ENCODE data around the gene SLC25A22.

SLC25A22 gene

DNA sequence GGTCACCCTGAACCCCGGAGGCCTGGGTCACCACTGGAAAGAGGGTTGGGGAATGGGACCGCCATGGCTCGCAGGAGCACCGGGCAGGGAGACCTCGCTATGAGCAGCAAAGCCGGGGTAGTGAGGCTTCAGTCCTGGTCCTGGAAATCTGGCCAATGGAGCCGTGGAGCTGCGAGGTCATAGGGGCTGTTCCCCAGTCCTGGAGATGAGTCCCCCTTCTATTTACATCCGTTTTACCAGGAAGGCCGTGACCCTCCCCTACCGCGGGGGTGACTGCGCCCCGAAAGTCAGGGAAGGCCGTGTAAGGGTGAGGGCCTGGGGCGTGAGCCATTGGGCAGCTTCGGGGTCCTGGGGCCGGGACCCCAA is 6.5 kb upstream of the SLC25A22 start:
- in situ Hi-C loops (cut with MboI; ENCODE audit: low sequenced_read_pairs), result no loop called here

- in situ Hi-C loops (cut with MboI; ENCODE audit: low sequenced_read_pairs), result no loop called here
Observed at GRCh38 chr11:803770-804598, 5.9 kb upstream of the SLC25A22 start.

- in situ Hi-C loops (cut with MboI; ENCODE audit: low sequenced_read_pairs), result no loop called here
Observed at GRCh38 chr11:803467-803742, 5.3 kb upstream of the SLC25A22 start.

DNA sequence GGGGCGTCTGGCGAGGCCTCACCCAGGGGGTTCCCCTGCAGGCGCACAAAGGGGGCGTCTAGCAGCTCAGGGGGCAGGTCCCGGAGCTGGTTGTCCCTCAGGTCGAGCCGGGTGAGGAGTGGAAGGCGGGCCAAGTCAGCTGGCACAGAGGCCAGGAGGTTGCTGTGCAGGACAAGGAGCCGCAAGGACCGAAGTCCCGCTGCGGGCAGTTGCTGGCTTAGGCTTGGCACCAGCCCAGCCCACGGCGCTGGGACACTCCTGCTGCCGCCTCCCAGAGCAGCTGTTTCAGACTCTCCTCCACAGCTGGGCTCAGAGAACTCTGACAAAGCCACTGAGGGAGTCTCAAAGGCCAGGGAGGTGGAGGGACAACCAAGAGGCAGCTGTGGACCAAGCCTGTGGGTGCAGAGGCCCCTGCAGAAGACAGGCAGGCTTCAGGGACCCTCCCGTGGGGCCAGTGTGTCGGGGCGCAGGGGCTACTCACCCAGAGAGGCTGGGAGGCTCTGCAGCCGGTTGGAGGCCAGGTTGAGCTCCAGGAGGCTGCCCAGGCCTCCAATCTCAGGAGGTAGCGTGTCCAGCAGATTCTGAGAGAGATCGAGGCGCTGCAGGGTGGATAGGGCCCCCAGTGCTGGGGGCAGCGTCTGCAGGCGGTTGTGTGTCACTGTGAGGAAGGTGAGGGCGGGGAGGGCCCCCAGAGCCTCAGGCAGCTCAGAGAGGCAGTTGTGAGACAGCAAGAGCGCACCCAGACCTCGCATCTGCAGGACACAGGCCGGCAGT is 4.8 kb upstream of the SLC25A22 start:
- in situ Hi-C loops (cut with MboI; ENCODE audit: low sequenced_read_pairs), result no loop called here

DNA sequence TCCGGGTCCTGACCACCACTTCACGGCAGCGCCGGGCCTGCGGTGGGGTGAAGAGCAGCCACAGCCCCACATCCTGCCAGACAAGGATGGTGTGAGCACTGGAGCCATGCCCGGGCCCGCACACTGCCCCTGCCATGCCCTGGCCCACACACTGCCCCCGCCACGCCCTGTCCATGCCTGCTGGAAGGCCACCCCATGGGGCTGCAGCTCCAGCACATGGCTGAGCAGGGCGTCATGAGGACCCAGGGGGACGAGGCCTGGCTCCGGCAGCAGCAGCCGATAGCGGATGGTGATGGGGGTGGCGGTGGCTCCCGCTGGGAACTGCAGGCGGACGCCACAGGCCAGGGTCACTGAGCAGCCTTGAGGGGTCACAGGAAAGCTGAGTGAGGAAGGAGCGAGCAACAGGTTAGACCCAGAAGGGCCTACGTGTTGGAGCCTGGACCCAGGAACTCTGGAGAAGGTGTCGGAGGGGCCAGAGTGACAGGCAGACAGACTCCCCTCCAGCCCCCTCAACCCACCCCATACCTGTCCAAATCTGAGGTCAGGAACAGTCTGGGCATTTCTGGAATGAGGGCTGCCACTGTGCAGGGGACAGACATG is 4.0 kb upstream of the SLC25A22 start:
- in situ Hi-C loops (cut with MboI; ENCODE audit: low sequenced_read_pairs), result no loop called here

GRCh38 chr11:801097-801780 is 3.2 kb upstream of the SLC25A22 start:
- in situ Hi-C loops (cut with MboI; ENCODE audit: low sequenced_read_pairs), result no loop called here

DNA sequence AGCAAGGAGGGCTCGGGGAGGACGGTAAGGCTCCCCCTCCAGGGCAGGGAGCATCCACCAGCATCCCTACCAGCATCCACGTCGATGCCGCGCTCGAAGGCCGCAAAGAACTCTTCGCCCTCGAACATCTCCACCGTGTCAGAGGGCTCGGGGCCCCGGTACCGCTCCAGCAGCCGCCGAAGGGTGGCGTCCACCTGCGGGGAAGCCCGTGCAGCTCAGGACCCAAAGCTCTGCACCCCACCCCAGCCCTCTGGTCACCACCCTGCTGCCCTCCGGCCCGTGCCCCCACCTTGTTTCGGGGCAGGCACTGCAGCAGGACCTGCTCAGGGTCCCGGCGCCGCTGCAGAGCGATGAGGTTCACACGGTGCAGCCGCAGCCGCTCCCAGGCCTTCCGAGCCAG is 2.4 kb upstream of the SLC25A22 start:
- in situ Hi-C loops (cut with MboI; ENCODE audit: low sequenced_read_pairs), result no loop called here

DNA sequence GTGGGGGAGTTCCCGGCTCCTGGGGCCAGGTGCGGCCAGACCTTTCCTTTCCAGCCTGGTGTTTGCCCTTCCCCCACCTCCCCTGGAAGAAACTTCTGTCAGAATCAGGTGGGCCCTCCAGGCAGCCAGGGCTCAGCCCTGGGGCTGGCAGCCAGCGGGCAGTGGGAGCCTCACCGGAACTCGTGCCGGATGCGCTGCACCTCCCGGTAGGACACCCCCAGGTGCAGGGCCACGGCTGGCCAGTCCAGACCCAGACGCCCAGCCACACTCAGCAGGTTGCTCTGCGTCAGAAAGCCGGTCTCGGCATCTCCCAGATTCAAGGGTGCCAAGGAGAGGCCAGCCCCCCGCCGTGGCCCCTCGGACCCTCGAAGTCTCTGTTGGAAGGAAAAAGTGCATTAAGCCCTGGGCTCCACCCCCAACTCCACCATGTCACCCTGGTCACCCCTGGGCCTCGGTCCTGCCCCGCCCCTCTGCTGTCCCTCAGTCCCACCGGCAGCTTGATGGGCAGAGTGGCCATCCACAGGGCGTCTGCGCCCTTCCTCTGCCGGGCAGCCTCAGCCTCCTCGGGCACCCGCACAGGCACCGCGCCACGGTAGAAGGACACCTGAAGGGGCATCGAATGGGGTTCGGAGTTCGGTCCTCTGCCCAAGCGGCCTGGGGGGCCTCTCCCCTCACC is 1.7 kb upstream of the SLC25A22 start:
- in situ Hi-C loops (cut with MboI; ENCODE audit: low sequenced_read_pairs), result no loop called here

DNA sequence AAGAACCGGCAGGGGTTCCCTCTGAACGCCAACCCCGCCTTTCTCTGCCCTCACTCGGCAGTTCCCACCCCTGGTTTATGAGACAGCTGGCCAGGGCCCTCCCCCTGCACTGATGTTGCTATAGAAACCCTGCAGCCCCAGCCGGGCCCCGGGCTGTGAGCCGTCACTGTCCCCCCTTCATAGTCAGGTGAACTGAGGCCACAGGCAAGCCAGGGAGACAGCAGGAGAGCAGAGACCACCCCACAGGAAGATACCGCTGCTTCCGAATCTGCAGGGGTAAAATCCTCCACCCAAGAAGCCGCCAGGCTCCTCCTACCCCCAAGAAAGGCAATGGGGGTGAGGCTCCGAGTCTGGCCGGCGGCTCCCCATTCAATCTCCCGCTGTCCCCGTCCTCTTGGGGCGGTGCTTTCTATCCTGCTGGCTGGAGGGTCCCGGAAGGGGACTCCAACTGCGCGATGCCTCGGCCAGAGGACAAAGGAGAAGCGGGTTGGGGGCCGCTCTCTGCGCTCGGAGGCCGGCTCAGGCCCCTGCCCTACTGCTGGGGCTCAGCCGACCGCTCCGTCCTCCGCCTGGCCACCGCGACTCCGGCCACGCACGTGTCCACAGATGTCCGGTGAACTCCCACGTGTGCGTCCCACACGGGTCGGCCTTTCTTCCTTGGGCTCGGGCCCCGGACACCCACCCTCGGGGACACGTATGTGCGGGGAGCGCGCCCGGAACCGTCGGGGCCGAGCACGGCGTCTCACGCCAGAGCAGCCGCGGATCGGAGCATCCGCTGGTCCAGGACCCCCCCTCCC is 587 bp downstream of the SLC25A22 start:
- in situ Hi-C loops (cut with MboI; ENCODE audit: low sequenced_read_pairs), result no loop called here

GRCh38 chr11:796565-797295 is 1.4 kb downstream of the SLC25A22 start:
- in situ Hi-C loops (cut with MboI; ENCODE audit: low sequenced_read_pairs), result no loop called here

DNA sequence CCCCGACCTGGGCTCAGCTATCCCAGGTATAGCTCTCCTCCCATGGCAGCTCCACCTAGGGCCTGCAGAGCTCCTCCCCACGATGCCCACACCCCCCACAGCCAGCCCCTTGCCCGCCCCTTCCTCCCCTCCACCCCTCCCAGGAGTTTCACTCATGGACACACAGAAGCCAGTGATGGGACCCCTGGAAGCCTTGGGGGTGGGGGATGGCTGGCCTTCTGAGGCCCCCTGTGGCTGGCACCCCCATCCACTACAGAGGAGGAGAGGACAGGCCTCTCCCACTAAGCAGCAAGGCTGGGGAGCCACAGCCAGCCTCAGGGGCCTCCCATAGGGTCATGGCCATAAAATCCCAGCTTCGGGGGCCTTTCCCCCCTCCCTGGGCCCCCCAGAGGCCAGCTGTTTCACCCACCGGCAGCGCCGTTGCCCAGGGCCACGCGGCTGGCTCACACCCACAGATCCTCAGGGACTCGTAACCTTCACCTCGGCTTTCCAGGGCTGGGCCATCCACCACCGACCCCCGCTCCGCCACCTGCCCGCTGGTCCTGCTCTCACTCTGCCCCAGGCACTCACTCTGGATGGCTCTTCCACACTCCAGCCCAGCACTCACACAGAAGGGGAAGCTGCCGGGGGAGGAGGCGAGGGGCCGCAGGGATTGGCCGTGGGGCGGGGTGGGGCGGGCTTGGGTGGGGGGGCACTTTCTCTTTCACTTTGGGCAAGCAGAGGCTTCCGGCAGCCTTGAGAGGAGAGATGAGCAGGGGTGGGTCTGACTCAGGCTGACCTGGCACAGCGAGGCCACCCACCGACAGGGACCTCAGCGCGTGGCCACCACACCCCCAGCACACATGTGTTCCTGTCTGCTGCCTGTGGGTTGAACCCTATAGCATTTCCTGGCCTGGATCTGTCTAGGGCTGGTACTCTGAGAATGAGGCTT is 2.2 kb downstream of the SLC25A22 start:
- in situ Hi-C loops (cut with MboI; ENCODE audit: low sequenced_read_pairs), result no loop called here

- in situ Hi-C loops (cut with MboI; ENCODE audit: low sequenced_read_pairs), result no loop called here
Observed at GRCh38 chr11:794766-795633, 3.1 kb downstream of the SLC25A22 start.

GRCh38 chr11:794013-794765 is 3.9 kb downstream of the SLC25A22 start:
- in situ Hi-C loops (cut with MboI; ENCODE audit: low sequenced_read_pairs), result no loop called here

- in situ Hi-C loops (cut with MboI; ENCODE audit: low sequenced_read_pairs), result no loop called here
Observed at GRCh38 chr11:793556-793955, 4.5 kb downstream of the SLC25A22 start.

DNA sequence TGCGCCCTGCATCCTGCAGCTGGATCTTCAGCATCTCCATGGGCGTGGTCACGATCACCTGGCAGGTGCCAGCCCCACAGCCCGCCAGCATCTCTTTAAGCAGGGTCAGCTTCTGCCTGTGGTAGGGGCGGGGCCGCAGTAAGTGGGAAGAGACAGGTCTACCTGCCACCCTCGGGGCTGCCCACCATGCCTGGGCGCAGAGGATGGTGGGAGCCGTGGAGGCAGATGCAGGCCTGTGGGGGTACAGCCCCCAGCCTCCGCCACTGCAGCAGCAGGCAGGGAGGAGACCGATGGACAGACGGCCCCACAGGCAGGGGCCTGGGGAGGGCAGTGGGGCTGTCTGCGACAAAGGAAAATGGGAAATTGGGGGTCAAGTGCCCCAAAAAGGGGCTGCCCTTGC is 5.2 kb downstream of the SLC25A22 start:
- in situ Hi-C loops (cut with MboI; ENCODE audit: low sequenced_read_pairs), result no loop called here

DNA sequence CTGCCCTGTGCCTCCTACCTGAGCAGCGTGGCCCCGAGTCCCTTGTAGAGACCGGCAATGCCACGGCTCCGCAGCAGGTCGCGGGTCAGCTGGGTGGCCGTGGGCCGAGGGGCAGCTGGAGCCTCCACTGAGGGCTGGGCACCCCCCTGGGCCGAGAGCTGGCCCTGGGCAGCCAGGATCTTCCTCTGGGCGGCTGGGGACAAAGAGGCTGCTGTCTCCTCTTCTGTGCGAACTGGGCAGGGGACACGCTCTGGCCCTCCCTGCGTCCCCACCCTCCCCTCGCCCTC is 5.6 kb downstream of the SLC25A22 start:
- in situ Hi-C loops (cut with MboI; ENCODE audit: low sequenced_read_pairs), result no loop called here
